C4-2B (cell line): ENCODE measurements around the gene WDR7.

Experiments
- H3K27ac ChIP-seq: fragments of 450-650 bp; 2 replicates; pipeline ENCODE4 v1.5.1; 2017
- CTCF ChIP-seq: fragments of 450-650 bp; conservative IDR thresholded peaks from 2 replicates; pipeline ENCODE4 v1.5.1; 2017; ENCODE audit warnings: mild to moderate bottlenecking
- ZFX ChIP-seq: fragments of 450-650 bp; IDR thresholded peaks from 2 replicates; pipeline ENCODE4 v1.6.1; 2017

WDR7 gene

GRCh38 chr18:56873441-56874140, 222.4 kb downstream of the WDR7 start:
- TF ChIP-seq CTCF (no peak), ZFX (no peak)
- no peak overlapping the region for H3K27ac ChIP-seq

- no peak overlapping the region for H3K27ac ChIP-seq
- TF ChIP-seq ZFX (no peak), CTCF (no peak)
Observed at GRCh38 chr18:56878711-56879110, 227.6 kb downstream of the WDR7 start.

- no peak overlapping the region for H3K27ac ChIP-seq
- TF ChIP-seq ZFX = no peak
- no peak for TF ChIP-seq CTCF
Observed at GRCh38 chr18:56884511-56884910, 233.4 kb downstream of the WDR7 start.

GRCh38 chr18:56888978-56889377, 237.8 kb downstream of the WDR7 start:
- TF ChIP-seq CTCF (no peak), ZFX (no peak)
- H3K27ac ChIP-seq = no peak overlapping the region

- H3K27ac ChIP-seq = no peak overlapping the region
- no peak for TF ChIP-seq CTCF
- no peak for TF ChIP-seq ZFX
Observed at GRCh38 chr18:56889621-56890020, 238.5 kb downstream of the WDR7 start.

GRCh38 chr18:56890632-56891031, 239.5 kb downstream of the WDR7 start:
- no peak overlapping the region for H3K27ac ChIP-seq
- TF ChIP-seq ZFX (no peak), CTCF (no peak)

- no peak overlapping the region for H3K27ac ChIP-seq
- TF ChIP-seq ZFX = no peak
- no peak for TF ChIP-seq CTCF
Observed at GRCh38 chr18:56891116-56891515, 240.0 kb downstream of the WDR7 start.
